B cell (primary cell): ENCODE measurements around the gene CADPS.

Experiments
- CTCF ChIP-seq: fragments of 200-600 bp; IDR thresholded peaks from one replicate; pipeline ENCODE4 v1.8.0; 2022; ENCODE audit warnings: antibody characterized with exemption, mild to moderate bottlenecking
- EZH2 ChIP-seq: IDR thresholded peaks from 2 replicates; pipeline ENCODE4 v1.6.1; 2012; ENCODE audit warnings: borderline replicate concordance, low read depth, mild to moderate bottlenecking, moderate library complexity, low read length; ENCODE audit not compliant: insufficient read depth, poor library complexity, severe bottlenecking

- TF ChIP-seq CTCF (no peak), EZH2 (no peak)
These were observed 242.5 kb downstream of the CADPS start for GRCh38 chr3:62632510-62633294.
